Naive thymus-derived CD8-positive, alpha-beta T cell (primary cell): Measurements from ENCODE around the gene NTM. TPM values are rescaled to one million over a fixed set of nuclear protein-coding genes. Genes with fewer than 3 reads are reported as not detected.
"Not testable (repeated sequence)": the region's sequence is repeated elsewhere in the genome, so short reads cannot be mapped to it uniquely, and the experiment has no call there.

Experiments
- ATAC-seq, 2 donors: fragments of 150-1000 bp; cut with Tn5 transposase in 1 of 2; sonication (Bioruptor Pico), chemical (Tn5 transposase) in 1 of 2; 1 replicate in 1 of 2; 2 replicates in 1 of 2; pipeline ENCODE4 v1.10.0; 2021; ENCODE audit warnings: mild to moderate bottlenecking in 2 of 2, moderate library complexity in 2 of 2
- POLR2A ChIA-PET: fragments of 350-600 bp; sonication (Branson Sonifier 250); formaldehyde crosslinking; loops from one replicate; lab custom pipeline; 2021; ENCODE audit warnings: antibody characterized with exemption; lab: Charles Lee
- DNase-seq, 10 donors: peaks; one replicate each; pipeline versions ENCODE4 v3.0.0 to v3.0.0-alpha.2; 2020 to 2022
- H3K27ac Mint-ChIP-seq, 10 donors: one replicate each; pipeline ENCODE4 v1.8.0; 2020 to 2022; ENCODE audit warnings: mild to moderate bottlenecking in 10 of 10, mixed read lengths in 10 of 10, moderate library complexity in 4 of 10, inconsistent platforms in 1 of 10
- H3K27me3 Mint-ChIP-seq, 5 donors: one replicate each; pipeline ENCODE4 v1.8.0; 2021 to 2022; ENCODE audit warnings: mixed read lengths in 5 of 5
- H3K36me3 Mint-ChIP-seq, 3 donors: one replicate each; pipeline ENCODE4 v1.8.0; 2020 to 2022; ENCODE audit warnings: mixed read lengths in 3 of 3, mild to moderate bottlenecking in 2 of 3, inconsistent platforms in 1 of 3
- H3K4me1 Mint-ChIP-seq, 4 donors: one replicate each; pipeline ENCODE4 v1.8.0; 2021 to 2022; ENCODE audit warnings: mixed read lengths in 4 of 4
- H3K4me3 Mint-ChIP-seq, 10 donors: one replicate each; pipeline ENCODE4 v1.8.0; 2020 to 2022; ENCODE audit warnings: mild to moderate bottlenecking in 10 of 10, mixed read lengths in 10 of 10, moderate library complexity in 6 of 10, inconsistent platforms in 1 of 10
- H3K9me3 Mint-ChIP-seq, 9 donors: one replicate each; pipeline ENCODE4 v1.8.0; 2020 to 2022; ENCODE audit warnings: mixed read lengths in 9 of 9, mild to moderate bottlenecking in 3 of 9, inconsistent platforms in 1 of 9, moderate library complexity in 1 of 9
- polyA plus RNA-seq, 3 donors: library from polyadenylated mRNA; unstranded; fragments of 300-500 nt; fragmentation: Illumina TruSeq; gene quantifications; one replicate each; pipeline ENCODE4 v1.2.3, GENCODE V29; 2021
- total RNA-seq, 8 experiments: library from RNA in 2 of 8; stranded (reverse) in 2 of 8; gene quantifications; one replicate each; pipeline ENCODE4 v1.2.3 and lab custom pipeline; 2021 to 2026

Gene NTM
- total and polyA plus RNA-seq, 5 experiments from 2014 or later: not detected

DNA sequence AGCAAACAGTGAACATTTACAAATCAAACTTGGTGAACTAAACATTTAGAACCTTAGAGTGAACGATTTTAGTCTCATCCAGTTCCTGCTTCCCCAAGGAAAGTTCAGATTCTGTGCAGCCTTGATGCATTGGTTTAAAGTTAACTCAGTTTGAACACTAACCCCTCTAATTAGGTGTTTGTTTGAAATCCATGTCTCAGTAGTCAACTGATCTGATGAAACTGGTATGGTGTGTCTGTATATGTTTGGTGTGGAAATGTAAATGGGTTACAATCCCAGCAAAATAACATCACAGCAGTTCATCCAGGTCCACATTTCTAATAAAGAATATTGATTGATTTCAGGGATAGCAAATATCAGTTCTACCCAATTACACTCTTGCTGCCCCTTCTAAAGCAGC, 532.0 kb downstream of the NTM start:
- Mint-ChIP-seq H3K9me3 (peaks cover 0 to 6% (median 0%) of the 10 kb centered on the region in 9 donors), H3K27me3 (peaks cover 7 to 28% (median 13%) of the 10 kb centered on the region in 5 donors), H3K4me1 (no peaks in the 10 kb centered on the region), H3K27ac (no peak overlapping the region), H3K4me3 (no peak overlapping the region), H3K36me3 (no peaks in the 10 kb centered on the region)
- no peak for ATAC-seq
- POLR2A ChIA-PET: no interaction called here
- DNase-seq: no peak

DNA sequence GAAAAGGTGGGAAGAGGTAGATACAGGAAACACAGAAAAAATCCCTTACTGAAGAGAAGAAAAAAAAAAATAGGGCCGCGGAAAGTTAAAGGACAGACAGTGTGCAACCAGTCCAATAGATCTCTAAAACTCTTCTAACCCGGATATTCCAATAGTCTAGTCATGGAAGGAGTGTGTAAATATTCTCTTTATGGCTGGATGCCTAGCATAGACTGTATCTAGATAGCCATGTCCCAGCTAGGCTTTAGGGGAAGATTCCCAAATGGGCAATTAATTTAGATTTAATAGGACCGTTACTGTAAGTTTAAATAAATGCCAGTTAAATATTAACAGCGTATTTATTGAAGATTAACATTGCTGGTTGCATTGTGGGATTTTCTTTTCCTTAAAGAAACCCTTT, 532.7 kb downstream of the NTM start:
- Mint-ChIP-seq H3K36me3 (no peaks in the 10 kb centered on the region), H3K9me3 (peaks cover 0 to 7% (median 0%) of the 10 kb centered on the region in 9 donors), H3K4me3 (no peak overlapping the region), H3K4me1 (no peaks in the 10 kb centered on the region), H3K27me3 (peaks cover 9 to 34% (median 17%) of the 10 kb centered on the region in 5 donors), H3K27ac (no peak overlapping the region)
- no peak for ATAC-seq
- DNase-seq: no peak
- POLR2A ChIA-PET: no interaction called here

DNA sequence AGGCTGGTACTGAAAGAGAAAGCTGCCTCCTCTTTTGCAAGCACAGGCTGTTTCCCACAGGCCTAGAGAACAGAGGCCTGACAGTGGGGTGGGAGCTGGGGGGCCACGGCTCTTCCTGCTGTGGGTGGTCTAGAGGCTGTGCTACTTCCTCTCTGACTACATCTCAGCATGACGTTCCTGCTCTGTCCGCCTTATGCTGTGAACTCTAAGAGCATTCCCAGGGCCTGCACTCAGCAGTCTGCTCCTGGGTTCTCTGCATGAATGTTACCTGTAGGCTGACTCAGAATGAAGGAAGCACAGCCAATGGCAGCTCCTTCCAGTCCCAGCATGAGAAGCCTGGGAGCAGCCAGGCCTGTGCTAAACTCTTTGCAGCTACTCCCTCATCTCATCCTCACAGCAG, 534.3 kb downstream of the NTM start:
- POLR2A ChIA-PET: no interaction called here
- Mint-ChIP-seq H3K27me3 (peaks cover 14 to 50% (median 32%) of the 10 kb centered on the region in 5 donors), H3K27ac (no peak overlapping the region), H3K4me3 (no peak overlapping the region), H3K36me3 (no peaks in the 10 kb centered on the region), H3K9me3 (peaks cover 0 to 9% (median 0%) of the 10 kb centered on the region in 9 donors), H3K4me1 (no peaks in the 10 kb centered on the region)
- DNase-seq (no peak), ATAC-seq (no peak)

DNA sequence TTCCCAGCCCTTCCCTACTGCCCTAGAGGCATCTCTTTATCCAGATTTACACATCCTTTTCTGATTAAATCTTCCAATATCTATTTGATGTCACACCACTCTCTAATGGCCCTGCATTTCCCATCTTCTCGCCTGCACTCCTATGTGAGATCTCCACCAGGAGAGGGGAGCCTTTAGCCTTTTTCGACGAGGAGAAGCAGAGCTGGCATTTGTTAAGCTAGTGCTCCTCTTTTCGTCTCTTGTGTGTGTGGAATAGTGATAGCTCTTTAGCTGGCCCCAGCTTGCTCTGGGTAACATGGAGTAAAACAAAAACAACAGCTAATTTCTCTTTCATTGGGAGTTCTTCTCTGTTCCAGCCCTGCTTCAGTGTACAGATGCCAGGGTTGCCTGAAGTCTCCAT, 536.5 kb downstream of the NTM start:
- peaks cover 0 to 9% (median 0%) of the 10 kb centered on the region in 9 donors for H3K9me3 Mint-ChIP-seq
- peaks cover 0 to 2% (median 0%) of the 10 kb centered on the region in 4 donors for H3K4me1 Mint-ChIP-seq
- no peak overlapping the region for H3K27ac Mint-ChIP-seq
- POLR2A ChIA-PET: no interaction called here
- ATAC-seq (no peak), DNase-seq (no peak)
- H3K36me3 Mint-ChIP-seq: no peaks in the 10 kb centered on the region
- H3K27me3 Mint-ChIP-seq: peaks cover 18 to 67% (median 37%) of the 10 kb centered on the region in 5 donors
- no peak overlapping the region for H3K4me3 Mint-ChIP-seq

DNA sequence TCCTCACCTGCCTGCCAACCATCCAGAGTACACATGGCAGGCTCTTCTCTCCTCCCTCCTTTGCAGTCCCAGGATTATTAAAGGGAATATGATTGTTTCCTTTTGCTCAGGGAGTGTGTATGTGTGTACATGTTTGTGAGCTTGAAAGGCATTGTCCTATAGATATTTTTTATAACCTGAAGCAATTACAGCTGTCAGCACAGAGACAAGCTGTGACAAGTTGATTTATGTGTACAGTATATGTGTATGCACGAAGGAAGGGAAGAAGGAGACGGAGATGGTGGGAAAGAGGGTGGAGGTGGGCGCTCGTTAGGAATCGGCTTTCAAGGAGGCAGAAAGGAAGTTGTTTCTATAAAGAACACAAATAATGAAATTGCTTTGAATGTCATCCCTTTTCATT, 537.0 kb downstream of the NTM start:
- no peaks in the 10 kb centered on the region for H3K36me3 Mint-ChIP-seq
- ATAC-seq (no peak), DNase-seq (no peak)
- POLR2A ChIA-PET: no interaction called here
- H3K4me3 Mint-ChIP-seq: no peak overlapping the region
- H3K4me1 Mint-ChIP-seq: peaks cover 0 to 2% (median 0%) of the 10 kb centered on the region in 4 donors
- H3K27ac Mint-ChIP-seq: no peak overlapping the region
- H3K27me3 Mint-ChIP-seq: peaks cover 21 to 71% (median 41%) of the 10 kb centered on the region in 5 donors
- H3K9me3 Mint-ChIP-seq: peaks cover 0 to 9% (median 0%) of the 10 kb centered on the region in 9 donors

DNA sequence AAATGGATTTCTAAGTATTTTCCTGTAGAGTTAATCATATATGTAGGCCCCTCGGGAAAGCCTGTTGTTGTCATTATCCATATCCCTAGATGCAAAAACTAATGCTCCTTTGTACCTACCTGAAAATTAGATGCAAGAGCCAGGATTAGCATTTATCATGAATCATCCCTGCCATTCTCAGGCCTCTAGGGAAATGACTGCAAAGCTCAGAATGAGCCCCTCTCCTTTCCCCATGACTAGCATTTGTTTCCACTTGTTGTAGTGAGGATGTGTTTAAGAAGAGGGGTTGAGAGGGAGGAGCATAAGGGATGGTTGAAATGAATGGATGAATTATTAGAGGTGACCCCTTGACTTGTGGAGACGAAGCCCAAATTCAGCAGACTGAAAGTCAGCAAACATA, 537.9 kb downstream of the NTM start:
- ATAC-seq: no peak
- DNase-seq: no peak
- peaks cover 0 to 9% (median 0%) of the 10 kb centered on the region in 9 donors for H3K9me3 Mint-ChIP-seq
- POLR2A ChIA-PET: no interaction called here
- H3K36me3 Mint-ChIP-seq: peaks cover 0 to 4% (median 4%) of the 10 kb centered on the region in 3 donors
- H3K4me1 Mint-ChIP-seq: peaks cover 0 to 2% (median 0%) of the 10 kb centered on the region in 4 donors
- H3K27ac Mint-ChIP-seq: no peak overlapping the region
- no peak overlapping the region for H3K4me3 Mint-ChIP-seq
- H3K27me3 Mint-ChIP-seq: peaks cover 20 to 71% (median 44%) of the 10 kb centered on the region in 5 donors

DNA sequence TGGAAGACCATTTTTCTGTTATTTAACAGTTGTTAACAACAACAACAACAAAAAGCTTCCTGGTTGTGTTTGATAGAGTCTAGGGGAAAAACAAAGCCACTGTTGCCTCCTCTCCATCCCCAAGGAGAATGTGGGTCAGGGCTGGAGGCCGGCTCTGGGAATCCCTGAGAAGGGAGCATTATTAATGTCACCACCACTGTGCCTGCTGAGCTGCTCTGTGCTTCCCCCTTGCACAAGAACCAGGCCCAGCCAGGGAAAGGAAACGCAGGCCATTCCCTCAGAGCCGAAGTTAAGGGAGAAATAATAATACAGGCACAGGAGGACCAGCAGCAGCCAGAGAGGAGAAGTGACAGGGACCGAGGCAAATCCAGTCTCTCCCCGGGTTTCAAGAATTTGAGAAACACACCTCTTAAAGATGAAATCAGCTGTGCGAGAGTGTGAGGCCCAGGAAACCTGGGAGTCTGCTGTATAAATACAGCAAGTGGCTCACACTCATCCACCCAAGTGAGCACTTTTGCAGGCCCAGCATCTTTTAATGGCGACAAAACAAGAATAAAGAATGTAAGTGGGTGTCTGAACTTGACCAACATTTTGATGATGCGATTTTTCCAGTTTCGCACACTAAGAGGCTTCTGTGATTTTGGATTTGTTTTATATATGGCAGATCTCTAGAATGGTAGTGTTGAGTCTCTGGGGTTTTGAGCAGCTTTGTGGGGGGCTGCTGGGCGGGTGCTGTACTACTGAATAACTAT, 539.2 kb downstream of the NTM start:
- H3K27me3 Mint-ChIP-seq: peaks cover 22 to 82% (median 46%) of the 10 kb centered on the region in 5 donors

DNA sequence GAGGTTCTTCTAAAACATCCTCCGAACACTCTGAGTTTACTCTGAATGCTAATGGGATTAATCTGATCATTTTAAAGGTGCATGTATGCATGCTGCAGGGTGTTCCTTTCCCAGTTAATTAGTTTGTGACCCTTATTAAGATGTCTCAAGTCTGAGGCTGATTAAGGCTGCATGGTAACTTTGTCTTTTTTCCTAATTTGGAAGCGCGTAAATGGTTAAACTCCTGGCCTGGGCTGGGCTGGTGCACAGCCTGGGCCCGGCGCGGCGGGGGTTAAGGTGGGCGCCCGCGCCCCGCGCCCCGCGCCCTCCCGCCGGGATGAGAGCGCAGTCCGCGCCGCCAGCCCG, 539.7 kb downstream of the NTM start:
- Mint-ChIP-seq H3K36me3 (peaks cover 2 to 4% (median 4%) of the 10 kb centered on the region in 3 donors), H3K4me3 (peak overlapping the region in 1 of 10 donors; percentile 40), H3K4me1 (peaks cover 0 to 2% (median 0%) of the 10 kb centered on the region in 4 donors), H3K27ac (no peak overlapping the region), H3K27me3 (peaks cover 22 to 88% (median 46%) of the 10 kb centered on the region in 5 donors), H3K9me3 (peaks cover 0 to 11% (median 2%) of the 10 kb centered on the region in 9 donors)
- POLR2A ChIA-PET: no interaction called here
- ATAC-seq (no peak), DNase-seq (no peak)

More for the DNA sequence above, 539.2 kb downstream of the NTM start:
- H3K36me3 Mint-ChIP-seq: peaks cover 2 to 4% (median 4%) of the 10 kb centered on the region in 3 donors
- no peak overlapping the region for H3K4me3 Mint-ChIP-seq
- POLR2A ChIA-PET: no interaction called here
- H3K4me1 Mint-ChIP-seq: peaks cover 0 to 2% (median 0%) of the 10 kb centered on the region in 4 donors
- ATAC-seq: no peak
- H3K27ac Mint-ChIP-seq: no peak overlapping the region
- H3K9me3 Mint-ChIP-seq: peaks cover 0 to 11% (median 2%) of the 10 kb centered on the region in 9 donors
- DNase-seq: no peak

DNA sequence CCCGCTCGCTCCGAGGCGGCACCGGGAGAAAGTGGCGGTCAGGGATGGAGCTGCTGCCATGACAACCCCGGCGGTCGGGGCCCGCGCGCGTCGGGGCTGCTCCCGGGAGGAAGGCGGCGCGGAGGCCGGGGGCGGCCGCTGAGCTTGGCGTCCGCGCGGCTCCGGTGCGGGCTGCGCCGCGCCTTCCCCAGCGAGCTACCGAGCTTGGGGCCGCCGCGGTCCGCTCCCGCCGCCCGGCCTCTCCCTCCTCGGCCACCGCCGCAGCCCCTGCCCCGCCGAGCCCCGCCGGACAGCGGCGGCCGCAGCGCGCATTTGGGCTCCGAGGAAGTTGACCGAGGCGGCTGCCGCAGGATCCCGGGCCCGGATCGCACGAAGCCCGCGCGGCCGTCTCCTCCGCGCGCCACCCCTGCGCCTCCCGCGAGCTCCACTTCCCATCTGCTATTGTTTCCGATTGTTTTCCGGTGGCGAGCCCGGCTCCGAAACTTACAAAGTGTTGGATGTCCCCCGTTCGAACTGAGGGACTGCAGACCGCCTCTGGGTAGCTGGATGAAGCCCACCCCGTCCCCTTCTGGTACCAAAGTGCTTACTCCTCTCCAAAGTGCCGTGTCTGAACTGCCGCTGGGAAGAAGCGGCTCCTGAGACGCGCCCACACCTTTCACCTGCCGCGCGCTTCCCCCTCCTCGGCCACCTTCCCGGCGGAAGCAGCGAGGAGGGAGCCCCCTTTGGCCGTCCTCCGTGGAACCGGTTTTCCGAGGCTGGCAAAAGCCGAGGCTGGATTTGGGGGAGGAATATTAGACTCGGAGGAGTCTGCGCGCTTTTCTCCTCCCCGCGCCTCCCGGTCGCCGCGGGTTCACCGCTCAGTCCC, 540.3 kb downstream of the NTM start:
- no peak overlapping the region for H3K27ac Mint-ChIP-seq
- ATAC-seq (no peak), DNase-seq (no peak)
- peaks cover 0 to 2% (median 0%) of the 10 kb centered on the region in 4 donors for H3K4me1 Mint-ChIP-seq
- no peak overlapping the region for H3K4me3 Mint-ChIP-seq
- POLR2A ChIA-PET: no interaction called here
- H3K27me3 Mint-ChIP-seq: peaks cover 22 to 87% (median 46%) of the 10 kb centered on the region in 5 donors
- H3K9me3 Mint-ChIP-seq: peaks cover 0 to 10% (median 2%) of the 10 kb centered on the region in 9 donors
- H3K36me3 Mint-ChIP-seq: peaks cover 2 to 4% (median 4%) of the 10 kb centered on the region in 3 donors

DNA sequence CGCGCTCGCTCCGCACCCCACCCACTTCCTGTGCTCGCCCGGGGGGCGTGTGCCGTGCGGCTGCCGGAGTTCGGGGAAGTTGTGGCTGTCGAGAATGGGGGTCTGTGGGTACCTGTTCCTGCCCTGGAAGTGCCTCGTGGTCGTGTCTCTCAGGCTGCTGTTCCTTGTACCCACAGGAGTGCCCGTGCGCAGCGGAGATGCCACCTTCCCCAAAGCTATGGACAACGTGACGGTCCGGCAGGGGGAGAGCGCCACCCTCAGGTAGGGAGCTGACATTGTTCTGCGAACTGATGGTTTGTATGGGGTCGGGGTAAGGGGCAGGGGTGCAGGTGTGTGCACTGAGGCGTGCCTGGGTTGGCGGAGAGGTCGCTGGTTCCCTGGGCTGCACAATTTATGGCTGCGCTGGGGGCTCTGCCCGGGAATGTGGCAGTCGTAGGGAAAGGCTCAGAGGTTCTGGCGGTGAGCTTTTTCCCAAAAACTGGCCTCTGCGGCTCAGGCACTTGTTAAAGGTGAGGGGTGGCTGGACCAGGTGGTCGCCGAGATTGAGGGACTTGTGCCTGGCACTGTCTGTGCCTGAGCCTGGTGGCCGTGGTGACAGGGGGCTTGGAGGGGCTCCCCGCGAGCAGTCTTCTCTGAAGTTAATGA, 541.1 kb downstream of the NTM start:
- Mint-ChIP-seq H3K27me3 (peaks cover 21 to 81% (median 46%) of the 10 kb centered on the region in 5 donors), H3K9me3 (peaks cover 0 to 10% (median 2%) of the 10 kb centered on the region in 9 donors)
- H3K4me1 Mint-ChIP-seq, H3K4me3 Mint-ChIP-seq, H3K36me3 Mint-ChIP-seq, POLR2A ChIA-PET, ATAC-seq, H3K27ac Mint-ChIP-seq, DNase-seq: not testable (repeated sequence)

DNA sequence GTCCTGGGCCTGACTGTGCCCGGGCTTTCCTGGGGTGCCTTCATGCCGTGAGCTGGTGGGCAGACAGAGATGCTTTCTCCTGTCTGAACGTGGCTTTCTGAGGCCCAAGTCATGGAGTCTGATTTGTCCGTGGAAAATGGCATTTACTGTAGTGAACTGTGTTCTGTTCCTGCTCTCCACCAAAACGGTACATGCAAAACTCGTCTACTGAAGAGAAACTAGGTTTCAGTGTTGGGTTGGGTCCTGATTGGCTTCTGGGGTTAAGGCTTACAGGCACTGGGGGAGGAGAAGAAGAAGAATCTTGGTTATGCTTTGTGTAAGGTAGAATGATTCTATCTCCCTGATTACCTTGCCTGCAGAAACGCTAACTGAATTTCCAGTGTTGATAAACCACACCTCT, 541.7 kb downstream of the NTM start:
- H3K9me3 Mint-ChIP-seq: peaks cover 0 to 10% (median 2%) of the 10 kb centered on the region in 9 donors
- POLR2A ChIA-PET: no interaction called here
- H3K36me3 Mint-ChIP-seq: peaks cover 2 to 4% (median 4%) of the 10 kb centered on the region in 3 donors
- ATAC-seq (no peak), DNase-seq (no peak)
- peak overlapping the region in 1 of 10 donors; percentile 78 for H3K27ac Mint-ChIP-seq
- H3K4me1 Mint-ChIP-seq: peaks cover 0 to 2% (median 0%) of the 10 kb centered on the region in 4 donors
- H3K27me3 Mint-ChIP-seq: peaks cover 19 to 81% (median 42%) of the 10 kb centered on the region in 5 donors
- no peak overlapping the region for H3K4me3 Mint-ChIP-seq

DNA sequence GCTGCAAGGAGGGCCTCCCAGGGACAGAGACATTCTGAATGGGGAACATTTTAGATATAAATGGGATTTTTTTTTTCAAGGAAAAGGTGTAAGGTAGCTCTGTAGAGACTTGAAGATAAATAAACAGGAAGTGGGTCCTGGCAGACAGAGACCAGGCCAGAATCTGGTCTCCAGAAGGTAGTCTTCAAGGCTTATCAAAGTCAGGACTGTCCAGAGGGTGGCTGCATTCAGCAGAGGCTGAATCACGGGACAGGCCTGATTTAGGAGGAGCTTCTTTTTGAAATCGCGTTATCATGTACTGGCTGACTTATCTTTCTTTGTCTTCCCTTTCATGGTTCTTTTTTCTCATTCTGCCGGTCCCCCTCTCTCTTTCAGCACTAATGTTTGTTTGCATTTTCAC, 542.9 kb downstream of the NTM start:
- Mint-ChIP-seq H3K27ac (no peak overlapping the region), H3K4me3 (no peak overlapping the region)
- ATAC-seq: no peak

More for the DNA sequence above, 542.9 kb downstream of the NTM start:
- Mint-ChIP-seq H3K4me1 (peaks cover 0 to 2% (median 0%) of the 10 kb centered on the region in 4 donors), H3K27me3 (peaks cover 17 to 75% (median 33%) of the 10 kb centered on the region in 5 donors), H3K9me3 (peaks cover 0 to 10% (median 1%) of the 10 kb centered on the region in 9 donors), H3K36me3 (peaks cover 2 to 4% (median 4%) of the 10 kb centered on the region in 3 donors)
- POLR2A ChIA-PET: no interaction called here
- DNase-seq: no peak
